NCI-H1436 (cell line): ENCODE measurements around the gene KLHL34.

ENCODE experiments used
- DNase-seq: peaks from one replicate; lab custom pipeline; 2025; lab: John Stamatoyannopoulos, UW

The KLHL34 gene

GRCh38 chrX:21658152-21658737 is at the start of gene KLHL34:
KLHL34 (minus strand) TSS chrX:21658330; CDS start chrX:21657788, 542 bp downstream.
- no peak for DNase-seq

GRCh38 chrX:21705225-21705624 is 47.1 kb upstream of the KLHL34 start:
- no peak for DNase-seq

- DNase-seq, result no peak
Measured at GRCh38 chrX:21702725-21703124, 44.6 kb upstream of the KLHL34 start.

- no peak for DNase-seq
Measured at GRCh38 chrX:21700967-21701366, 42.8 kb upstream of the KLHL34 start.

GRCh38 chrX:21700275-21700674 is 42.1 kb upstream of the KLHL34 start:
- DNase-seq, result no peak

GRCh38 chrX:21699136-21699535 is 41.0 kb upstream of the KLHL34 start:
- no peak for DNase-seq

- DNase-seq, result no peak
Measured at GRCh38 chrX:21698272-21698671, 40.1 kb upstream of the KLHL34 start.

GRCh38 chrX:21691512-21692018 is 33.4 kb upstream of the KLHL34 start:
- no peak for DNase-seq

GRCh38 chrX:21683941-21684340 is 25.8 kb upstream of the KLHL34 start:
- no peak for DNase-seq

GRCh38 chrX:21678048-21678612 is 20.0 kb upstream of the KLHL34 start:
- DNase-seq, result no peak

- DNase-seq, result no peak
Measured at GRCh38 chrX:21675931-21676330, 17.8 kb upstream of the KLHL34 start.

GRCh38 chrX:21674430-21675186 is 16.5 kb upstream of the KLHL34 start:
- no peak for DNase-seq

GRCh38 chrX:21666679-21667078 is 8.5 kb upstream of the KLHL34 start:
- DNase-seq, result no peak

- no peak for DNase-seq
Measured at GRCh38 chrX:21666252-21666651, 8.1 kb upstream of the KLHL34 start.

- no peak for DNase-seq
Measured at GRCh38 chrX:21662761-21663160, 4.6 kb upstream of the KLHL34 start.

- no peak for DNase-seq
Measured at GRCh38 chrX:21661316-21661715, 3.2 kb upstream of the KLHL34 start.

GRCh38 chrX:21660156-21660555 is 2.0 kb upstream of the KLHL34 start:
- DNase-seq, result no peak

GRCh38 chrX:21659320-21659719 is 1.2 kb upstream of the KLHL34 start:
- DNase-seq, result no peak

- no peak for DNase-seq
Measured at GRCh38 chrX:21658746-21659145, 616 bp upstream of the KLHL34 start.

GRCh38 chrX:21657318-21658151 is 595 bp downstream of the KLHL34 start:
- DNase-seq, result no peak

- no peak for DNase-seq
Measured at GRCh38 chrX:21656587-21657317, 1.4 kb downstream of the KLHL34 start.
